Inflammatory macrophage treated with lipopolysaccharide for 4 hours (primary cell): ENCODE data around the gene AHI1.

Experiments
- DNase-seq: peaks from one replicate; pipeline ENCODE4 v3.0.0-alpha.2; 2020

The AHI1 gene

DNA sequence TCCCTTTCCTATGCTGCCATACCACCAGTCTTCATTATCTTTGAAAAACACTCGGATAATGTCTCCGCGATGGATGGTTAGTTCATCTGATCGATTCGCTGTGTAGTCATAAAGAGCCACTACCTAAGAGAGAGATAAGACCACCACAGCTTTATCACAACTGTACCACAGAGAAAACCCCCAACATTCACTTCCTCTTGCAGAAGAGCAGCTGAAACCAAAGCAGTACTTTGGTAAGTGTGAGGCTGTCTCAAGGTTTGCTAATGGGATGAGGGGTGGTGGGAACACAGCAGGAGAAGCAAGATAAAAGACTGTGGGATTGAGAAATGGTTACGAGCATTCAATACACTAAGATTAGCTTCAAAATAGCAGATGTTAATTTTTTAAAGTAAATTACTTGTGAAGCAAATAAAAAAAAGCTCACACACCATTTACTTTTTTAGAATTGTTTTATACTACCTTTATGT lies 174.3 kb downstream of the AHI1 start:
- no peak for DNase-seq

DNA sequence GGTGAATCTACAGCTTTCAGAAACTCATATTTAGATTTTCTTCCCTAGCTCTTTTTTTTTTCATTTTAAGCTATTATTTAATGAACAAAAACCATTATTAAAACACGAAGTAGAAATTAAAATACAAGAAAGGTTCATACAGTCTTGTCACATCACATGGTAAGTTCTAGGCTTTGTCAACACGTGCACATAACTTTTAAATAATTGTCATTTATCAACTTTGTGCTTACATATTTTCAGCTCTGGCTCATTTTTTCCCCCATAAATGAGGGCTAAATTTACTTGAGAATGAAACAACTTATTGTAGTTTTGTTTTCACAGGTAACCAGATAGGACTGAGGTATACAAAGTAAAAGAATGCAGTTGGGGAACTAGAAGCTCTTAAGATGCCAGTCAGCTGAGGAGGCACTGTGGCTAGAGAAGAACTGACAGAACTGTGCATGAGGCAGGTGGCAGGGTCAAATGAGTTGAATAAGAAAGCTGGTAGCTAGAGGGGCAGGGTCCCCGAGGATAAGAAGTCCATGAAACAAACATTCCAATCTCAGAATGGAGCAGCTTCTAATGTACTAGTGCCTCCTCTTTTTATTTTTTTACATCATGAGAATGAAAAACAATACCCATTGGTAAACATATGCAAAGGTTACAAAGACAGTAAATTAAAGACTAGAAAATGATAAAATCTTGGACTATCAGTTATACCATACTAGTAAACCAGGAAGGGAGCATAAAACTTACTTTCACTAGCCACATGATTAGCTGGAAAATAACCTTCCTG lies 174.9 kb downstream of the AHI1 start:
- no peak for DNase-seq

DNA sequence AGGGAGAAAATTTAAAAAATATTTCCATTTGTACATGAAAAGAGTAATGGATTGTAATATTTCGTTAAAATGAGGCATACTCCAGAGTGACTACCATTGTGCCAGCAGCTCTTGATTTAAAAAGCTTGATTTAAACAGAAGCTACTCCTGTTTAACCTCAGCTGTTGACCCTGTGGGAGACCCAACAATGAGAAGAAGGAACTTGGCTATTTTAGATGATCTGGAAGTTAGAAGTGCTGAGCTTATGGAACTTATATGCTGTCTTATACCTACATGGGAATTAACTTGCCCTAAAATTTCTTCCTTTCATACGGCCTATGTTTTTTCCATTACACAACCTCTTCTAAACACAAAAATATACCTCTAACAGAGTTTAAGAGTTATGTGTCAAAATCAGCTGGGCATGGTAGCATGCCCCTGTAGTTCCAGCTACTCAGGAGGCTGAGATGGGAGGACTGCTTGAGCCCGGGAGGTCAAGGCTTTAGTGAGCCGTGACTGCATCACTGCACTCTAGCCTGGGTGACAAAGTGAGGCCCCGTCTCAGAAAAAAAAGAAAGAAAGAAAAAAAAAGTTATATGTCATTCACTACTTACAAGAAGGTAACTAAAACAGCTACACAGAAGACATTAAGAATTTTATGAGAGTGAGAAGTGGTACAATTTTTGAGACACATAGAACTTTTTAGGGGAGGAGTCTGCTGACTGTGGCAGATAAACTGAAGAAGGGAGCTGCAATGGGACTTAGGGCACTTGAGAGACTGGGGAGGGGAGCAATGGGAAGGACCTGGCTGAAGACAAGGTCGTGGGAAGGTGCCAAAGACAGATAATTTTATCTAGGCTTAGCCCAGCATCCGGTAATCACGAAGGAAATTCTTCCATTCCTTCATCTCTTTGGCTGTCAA lies 176.6 kb downstream of the AHI1 start:
- DNase-seq = no peak

DNA sequence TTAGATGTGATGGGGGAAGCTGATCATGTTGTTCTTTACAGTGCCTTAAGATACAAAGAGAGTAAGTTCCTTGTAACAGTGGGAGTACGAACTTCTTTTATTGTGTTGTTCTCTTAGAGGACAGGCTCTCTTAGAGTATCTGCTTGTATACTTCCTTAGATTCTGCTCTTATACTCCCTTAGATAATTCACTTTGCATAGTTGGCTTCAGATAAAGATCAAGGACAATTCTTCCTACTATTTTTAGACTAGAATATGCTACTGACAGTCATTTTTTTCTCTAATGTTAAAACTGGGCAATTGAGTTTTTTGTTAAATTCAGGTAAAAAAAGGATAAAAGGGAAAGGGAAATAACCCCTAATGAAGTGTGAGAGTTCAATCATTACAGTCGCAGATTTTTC lies 177.7 kb downstream of the AHI1 start:
- DNase-seq = no peak

DNA sequence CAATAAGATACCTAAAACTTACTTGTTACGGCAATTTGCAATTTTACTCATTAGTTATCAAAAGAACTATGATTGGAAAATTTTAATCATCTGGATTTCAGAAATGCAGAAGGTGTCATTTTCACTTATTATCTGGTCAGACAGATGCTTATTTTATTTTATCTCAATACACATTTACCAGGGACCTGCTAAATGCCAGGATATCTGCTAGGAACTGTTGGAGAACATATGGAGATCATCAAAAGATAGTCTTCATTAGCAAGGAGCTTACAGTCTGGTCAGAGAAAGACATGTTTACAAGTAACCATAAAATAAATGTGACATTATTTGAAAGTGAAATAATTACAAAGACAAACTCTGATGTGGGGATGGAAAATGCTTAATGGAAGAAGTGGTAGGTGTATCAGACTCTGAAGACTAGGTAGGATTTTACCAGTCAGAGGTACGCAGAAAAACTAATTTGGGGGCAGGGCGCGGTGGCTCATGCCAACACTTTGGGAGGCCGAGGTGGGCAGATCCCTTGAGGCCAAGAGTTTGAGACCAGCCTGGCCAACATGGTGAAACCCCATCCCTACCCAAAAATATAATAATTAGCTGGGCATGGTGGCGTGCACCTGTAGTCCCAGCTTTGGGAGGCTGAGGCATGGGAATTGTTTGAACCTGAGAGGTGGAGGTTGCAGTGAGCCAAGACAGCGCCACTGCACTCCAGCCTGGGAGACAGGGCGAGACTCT lies 178.6 kb downstream of the AHI1 start:
- DNase-seq = no peak

DNA sequence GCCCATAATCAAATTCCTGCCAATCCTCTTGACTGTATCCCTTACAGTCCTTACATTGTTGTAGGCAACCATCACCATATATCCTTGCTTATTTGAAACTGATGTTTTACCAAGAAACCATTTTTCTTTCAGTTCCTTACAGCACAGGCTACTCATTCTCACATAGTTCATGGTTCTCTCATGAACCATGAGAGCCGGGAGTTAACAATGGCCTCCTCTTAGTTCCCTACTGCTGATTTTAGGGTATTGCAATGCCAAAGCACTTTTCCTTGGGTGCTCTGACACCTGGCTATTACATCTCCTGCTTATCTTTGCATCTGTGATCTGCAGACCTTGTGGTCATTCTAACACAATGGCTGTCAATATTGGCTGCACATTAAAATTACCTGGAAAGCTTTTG lies 183.0 kb downstream of the AHI1 start:
- DNase-seq = no peak

DNA sequence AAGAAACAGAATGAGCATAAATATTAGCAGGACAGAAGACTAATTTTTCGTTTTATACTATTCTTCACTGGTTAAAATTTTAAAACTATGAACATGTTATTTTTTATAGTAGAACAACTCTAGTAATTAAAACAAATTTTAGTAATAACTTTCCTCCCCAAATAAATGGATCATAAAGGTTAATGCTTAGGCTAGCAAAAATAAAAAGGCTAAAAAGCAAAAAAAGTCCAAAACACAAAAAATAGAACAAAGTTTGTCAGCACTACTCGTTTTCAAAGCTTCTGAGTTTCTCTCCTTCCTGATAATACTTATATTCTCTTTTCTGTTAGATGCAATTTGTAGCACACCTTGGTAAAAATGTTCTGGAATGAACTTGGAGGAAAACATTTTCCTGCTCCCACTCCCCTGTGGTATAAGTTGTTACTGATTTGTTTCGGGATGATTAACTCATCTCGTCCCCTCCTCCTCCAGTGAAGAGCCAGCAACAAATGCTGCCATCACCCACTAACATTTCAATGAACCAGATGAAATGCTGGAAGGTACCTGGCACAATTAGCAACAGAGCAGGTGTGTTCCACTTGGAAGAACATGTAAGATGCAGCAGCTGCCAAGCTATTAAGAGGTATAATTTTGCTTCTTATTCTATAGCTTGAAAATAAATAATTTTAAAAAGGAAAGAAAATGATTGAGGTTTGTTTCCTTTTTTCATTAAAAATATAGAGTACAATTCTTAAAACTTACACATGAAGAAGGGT lies 185.9 kb downstream of the AHI1 start:
- DNase-seq = no peak

DNA sequence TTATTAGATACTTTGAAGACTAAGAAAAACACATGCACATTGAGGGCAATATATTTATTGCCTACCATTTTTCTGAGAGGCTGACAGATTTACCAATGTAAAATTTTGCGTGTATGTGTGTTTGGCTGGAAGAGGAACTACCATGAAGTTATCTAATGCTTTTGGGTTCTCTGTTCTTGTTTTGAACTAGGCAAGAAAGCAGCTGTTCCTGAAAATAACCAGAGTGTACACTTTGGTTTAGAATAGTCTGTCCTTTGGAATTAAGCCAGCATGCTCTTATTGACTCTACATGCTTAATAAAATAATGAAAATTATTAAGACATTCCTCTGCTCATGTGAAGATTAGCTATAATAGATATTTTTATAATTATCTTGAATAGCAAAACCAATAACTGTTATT lies 187.2 kb downstream of the AHI1 start:
- DNase-seq = peak; percentile 57

DNA sequence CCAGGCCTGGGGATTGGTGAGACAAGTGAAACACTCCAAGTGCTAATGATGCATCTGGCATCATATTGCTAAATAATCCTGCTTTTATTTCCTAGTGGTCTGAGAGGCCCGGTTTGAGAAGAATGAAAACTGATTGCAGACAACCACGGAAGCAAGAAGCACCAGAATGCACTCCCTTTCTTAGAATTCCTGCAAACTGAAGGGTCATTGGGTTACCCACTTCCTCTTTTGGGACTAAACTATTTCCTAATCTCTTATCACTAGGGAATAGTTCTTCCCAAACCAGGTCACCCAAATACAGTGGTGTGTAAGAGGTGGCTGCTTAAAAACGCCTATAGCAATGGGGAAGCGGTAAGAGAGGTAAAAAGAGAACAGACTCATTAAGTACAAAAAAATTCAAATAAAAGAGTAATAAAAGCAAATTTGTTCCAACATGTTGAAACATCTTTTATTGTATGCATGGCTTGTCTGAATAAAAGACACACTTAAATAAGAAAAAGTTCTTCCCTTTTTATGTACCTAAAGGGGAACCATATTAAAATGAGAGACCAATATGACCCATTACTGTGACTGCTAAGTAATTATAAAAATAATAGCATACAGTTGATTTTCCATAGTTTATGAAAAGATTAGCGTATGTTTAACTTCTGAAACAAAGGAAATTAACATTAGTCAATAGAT lies 190.7 kb downstream of the AHI1 start:
- peak; percentile 42 for DNase-seq

DNA sequence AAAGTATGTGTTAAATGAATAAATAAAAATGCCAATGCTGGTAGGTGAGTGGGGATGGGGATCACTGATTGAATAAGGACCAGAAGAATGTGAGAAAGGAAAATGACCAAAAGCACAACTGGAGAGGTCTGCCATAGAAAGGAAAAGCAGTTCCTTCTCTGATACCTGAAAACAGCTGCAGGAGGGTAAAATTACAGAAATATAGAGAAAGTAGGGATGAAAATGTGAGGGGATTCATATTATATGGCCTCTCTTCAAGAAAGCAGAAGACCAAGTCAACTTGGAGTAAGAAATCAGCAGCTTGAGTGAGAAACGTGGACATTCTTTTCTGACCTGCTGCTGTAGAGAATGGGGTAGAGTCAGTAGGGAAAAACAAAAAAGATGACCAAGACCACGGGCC lies 191.4 kb downstream of the AHI1 start:
- no peak for DNase-seq

DNA sequence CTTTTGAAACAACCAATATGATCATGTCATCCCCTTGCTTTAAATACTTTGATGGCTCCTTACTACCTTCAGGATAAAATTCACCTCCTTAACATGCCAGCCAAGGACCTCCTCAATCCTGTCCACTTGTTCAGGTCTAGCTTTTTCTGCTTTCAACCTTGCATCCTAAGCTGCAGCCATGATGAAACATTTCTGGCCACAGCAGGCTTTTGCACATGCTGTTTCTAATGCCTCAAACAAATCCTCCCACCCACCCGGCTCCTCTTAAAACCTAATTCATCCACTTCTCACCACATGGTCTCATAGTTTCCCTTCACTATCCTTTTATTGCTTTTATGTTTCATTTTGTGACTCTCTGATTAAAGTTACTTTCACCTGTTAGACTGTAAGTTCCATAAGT lies 191.9 kb downstream of the AHI1 start:
- no peak for DNase-seq

DNA sequence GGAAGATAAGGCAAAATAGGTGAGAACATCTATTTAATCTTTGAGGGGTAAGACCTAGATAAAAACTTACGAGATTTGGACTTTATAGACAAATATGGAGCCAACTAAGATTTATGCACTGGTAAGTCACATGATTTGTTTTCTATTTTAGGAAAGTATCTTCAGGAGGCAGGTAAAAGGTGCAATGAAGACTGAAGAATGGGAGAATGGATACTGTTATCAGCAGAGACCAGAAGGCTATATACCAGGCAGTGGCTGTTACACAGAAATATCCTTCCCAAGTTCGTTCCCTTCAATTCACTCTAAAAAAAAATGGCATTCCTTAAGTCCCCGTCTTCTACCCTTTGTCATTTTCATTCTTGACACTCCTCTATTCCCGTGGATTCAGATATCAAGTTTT lies 192.7 kb downstream of the AHI1 start:
- DNase-seq = no peak

DNA sequence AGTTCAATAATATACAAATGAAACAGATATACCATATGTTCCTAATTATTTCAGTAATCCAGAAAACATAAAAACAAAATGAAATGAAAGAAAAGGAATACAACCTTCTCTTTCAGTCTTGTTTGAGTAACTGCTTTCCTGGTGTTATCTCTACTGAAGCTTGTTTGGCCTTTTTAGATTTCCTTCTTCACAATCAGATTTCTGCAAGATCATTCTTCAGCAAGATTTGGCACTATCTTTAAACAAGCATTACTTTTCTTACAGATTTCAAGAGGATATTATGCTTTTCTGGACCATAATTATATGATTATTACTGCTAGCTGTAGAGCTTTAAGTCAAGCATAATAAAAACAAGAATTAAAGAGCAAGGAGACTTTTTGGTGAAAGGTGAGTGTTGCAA lies 196.2 kb downstream of the AHI1 start:
- no peak for DNase-seq

DNA sequence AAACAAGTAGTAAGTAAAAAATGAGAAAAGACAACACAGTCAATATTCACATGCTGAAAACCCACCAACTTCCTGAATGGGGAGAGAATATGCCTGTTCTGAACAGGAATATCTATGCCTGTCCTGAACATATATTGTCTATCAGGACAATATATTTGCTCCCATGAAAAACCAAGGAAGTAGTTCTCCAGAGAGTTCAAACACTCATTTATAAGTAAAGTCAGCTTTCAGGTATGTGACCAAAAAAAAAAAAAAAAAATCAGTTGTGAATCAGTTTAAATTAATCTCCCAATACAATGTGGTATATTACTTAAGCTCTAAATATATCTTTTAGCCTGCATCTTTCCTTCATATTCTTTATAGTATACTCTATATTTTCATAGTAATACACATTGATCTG lies 197.0 kb downstream of the AHI1 start:
- DNase-seq = no peak

DNA sequence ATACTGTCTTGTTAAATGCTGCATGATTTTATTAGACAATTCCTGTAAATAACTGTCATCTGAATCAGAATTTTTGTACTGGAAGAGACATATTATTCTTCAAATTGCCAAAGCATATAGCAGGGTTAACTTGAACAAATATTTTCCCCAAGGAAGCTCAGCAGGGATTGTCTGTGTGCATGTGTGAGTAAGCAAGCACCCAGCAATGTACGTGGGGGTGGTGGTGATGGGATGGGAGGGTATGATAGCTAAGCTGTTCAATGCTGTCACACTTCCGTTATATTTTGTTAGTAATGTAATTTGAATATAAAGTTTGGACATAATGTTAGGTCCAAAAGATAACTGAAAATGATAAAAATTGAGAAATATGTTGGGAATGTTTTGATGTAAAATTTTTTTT lies 198.3 kb downstream of the AHI1 start:
- DNase-seq = no peak

DNA sequence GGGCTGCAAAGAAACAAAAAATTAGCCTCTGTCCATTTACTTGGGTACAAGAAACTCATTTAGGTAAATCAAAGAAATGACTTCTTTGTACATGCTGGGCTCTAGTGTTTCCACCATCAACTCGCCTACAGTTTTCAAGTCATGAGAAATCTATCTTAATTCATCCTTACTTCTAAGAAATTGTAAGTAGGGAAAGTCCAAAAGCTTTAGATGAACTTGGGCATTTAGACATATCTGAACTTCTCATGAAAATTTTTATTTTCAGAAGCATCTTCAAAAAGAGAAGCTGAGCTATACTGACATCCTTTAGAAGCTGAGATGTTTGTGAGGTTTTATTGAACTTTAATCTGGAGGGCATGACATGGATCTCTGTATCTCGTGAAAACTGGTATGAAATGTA lies 199.1 kb downstream of the AHI1 start:
- DNase-seq = no peak

DNA sequence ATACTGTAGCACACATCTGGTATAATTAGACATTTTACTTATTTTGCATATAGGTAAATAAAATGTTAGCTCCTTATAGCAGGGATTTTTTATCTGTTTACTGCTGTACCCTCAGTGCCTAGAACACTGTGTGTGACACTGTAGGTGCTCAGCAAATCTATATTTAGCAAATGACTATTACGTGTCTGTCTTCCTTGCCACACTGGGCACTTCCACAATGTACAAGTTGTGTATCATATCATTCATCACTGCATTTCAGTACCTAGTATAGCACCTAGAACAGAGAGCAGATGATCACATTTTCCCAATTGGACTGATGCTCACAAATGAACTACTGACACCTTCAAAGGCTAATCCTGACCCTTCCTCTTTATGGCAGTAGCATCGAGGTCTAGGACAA lies 200.8 kb downstream of the AHI1 start:
- DNase-seq = no peak

DNA sequence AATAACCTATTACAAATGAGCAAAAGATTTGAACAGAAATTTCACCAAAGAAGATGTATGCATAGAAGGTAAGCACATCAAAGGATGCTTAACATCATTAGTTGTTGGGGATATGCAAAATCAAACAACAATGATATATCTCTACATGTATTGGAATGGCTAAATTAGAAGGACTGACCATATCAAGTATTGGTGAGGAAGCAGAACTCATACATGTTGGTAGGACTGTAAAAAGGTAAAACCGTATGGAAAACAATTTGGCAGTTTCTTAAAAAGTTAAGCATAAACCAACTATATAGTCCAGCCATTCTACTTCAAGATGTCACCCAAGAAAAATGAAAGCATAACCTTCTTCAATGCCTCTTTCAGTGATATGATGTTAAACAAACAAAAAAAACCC lies 202.5 kb downstream of the AHI1 start:
- no peak for DNase-seq

DNA sequence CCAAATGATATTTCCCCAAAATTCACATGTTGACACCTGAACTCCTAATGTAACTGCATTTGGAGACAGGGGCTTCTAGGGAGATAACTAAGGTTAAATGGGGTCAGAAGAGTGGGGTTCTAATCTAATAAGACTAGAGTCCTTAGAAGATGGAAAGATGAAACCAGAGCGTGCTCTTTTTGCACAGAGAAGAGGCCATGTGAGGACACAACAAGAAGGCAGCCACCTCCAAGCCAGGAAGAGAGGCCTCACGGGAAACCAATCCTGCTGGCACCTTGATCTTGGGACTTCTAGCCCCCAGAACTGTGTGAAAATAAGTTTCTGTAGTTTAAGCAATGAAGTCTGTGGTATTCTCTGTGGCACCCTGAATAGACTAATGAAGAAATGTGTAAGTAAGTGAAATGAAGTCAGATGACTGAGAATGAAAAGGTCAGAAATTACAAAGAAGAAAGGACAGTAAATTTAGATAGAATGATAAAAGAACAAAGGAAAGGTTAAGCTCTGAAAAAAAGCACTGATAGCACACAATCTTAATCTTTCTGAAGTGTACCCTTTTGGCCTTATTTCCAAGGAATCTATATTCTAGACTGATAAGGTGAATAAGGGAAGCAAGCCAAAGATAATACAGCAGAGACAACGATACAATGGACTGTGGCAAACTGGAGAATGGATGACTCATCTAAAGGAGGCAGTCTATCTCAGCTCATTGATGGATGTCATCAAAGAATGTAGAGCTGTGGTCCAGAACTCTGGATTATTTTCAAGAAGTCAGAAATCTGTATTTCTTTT lies 206.1 kb downstream of the AHI1 start:
- no peak for DNase-seq

DNA sequence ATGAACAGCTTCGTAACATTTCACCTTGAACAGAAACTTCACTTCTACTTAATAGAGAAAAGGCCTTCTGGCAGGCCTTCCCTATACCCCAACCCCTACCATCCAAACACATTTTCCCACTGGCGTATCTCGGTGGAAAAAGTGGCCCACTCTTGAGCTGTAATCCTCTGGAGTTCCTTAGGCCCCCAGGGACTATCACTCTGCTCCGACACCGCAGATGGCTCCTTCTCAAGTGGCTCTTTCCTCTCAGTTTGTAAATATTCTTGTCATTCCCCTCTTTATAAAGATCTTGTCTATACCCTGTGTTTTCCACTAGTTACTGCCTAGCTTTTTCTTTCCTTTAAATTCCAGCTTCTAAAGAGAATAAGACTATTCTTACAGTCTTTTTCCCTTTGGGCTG lies 207.7 kb downstream of the AHI1 start:
- DNase-seq = no peak

DNA sequence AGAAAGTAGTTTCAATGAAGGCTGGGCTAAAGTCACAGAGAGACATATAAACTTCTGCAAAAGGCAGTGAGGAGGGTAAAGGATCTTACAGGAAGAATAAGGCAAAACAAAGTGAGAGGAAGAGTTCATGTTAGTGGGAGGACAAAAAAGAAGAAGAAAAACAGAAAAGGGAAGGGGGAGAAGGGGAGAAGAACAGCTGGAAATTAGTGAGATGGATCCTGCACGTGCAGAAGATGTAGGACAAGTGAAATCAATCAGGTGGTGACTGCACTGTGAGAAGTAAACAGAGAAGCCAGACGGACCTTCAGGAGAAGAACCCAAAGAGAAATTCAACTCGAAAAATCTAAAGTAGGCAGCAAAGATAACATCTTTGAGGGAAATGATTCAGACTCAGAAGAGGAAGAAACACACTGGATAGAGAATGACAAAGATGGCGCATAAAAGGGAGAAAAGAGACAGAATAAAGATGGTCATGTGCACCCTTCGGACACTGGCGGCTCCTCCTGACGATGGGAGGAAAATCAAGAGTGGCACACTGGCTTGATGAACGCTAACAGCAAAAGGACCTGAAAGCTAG lies 210.5 kb downstream of the AHI1 start:
- DNase-seq = peak; percentile 26
